PC-9 (cell line): ENCODE results near the gene TPP1. TPM values are rescaled to one million over a fixed set of nuclear protein-coding genes. Genes with fewer than 3 reads are reported as not detected.

Experiments used
- BruUV-seq: library from RNA; stranded (reverse); fragments of 400-500 nt; replicated peaks from 2 replicates; lab custom pipeline; 2021; lab: Mats Ljungman, UMichigan
- CTCF ChIA-PET: fragments of 300-600 bp; sonication (Branson Sonifier 250); formaldehyde crosslinking; loops from one replicate; lab custom pipeline; 2022; ENCODE audit warnings: antibody characterized with exemption; lab: Charles Lee
- POLR2A ChIA-PET: fragments of 300-600 bp; sonication (Branson Sonifier 250); formaldehyde crosslinking; loops from one replicate; lab custom pipeline; 2022; ENCODE audit warnings: antibody characterized with exemption; ENCODE audit not compliant: unreplicated experiment; lab: Charles Lee
- DNase-seq, 2 experiments: peaks; one replicate each; pipeline versions ENCODE4 v3.0.0 to v3.0.0-alpha.2; 2015 to 2022; ENCODE audit warnings: mixed read lengths in 1 of 2
- H2AFZ ChIP-seq: fragments of 200-600 bp; sonication (generic); 2 replicates; pipeline ENCODE4 v1.8.1; 2017; ENCODE audit warnings: antibody characterized with exemption
- H3F3A ChIP-seq: fragments of 200-600 bp; sonication (generic); 2 replicates; pipeline ENCODE4 v1.8.1; 2017; ENCODE audit warnings: antibody characterized with exemption, mild to moderate bottlenecking, low read depth; ENCODE audit not compliant: insufficient read depth
- H3K27ac ChIP-seq: fragments of 200-600 bp; sonication (generic); 2 replicates; pipeline ENCODE4 v1.6.1; 2016; ENCODE audit warnings: mixed run types
- H3K27me3 ChIP-seq: fragments of 200-600 bp; sonication (generic); 2 replicates; pipeline ENCODE4 v1.6.1; 2016; ENCODE audit warnings: low read depth, mixed run types; ENCODE audit not compliant: insufficient read depth
- H3K36me3 ChIP-seq: fragments of 200-600 bp; sonication (generic); 2 replicates; pipeline ENCODE4 v1.6.1; 2016; ENCODE audit warnings: low read depth, mixed run types
- H3K4me1 ChIP-seq: fragments of 200-600 bp; sonication (generic); replicated peaks from 2 replicates; pipeline ENCODE4 v1.6.1; 2016; ENCODE audit warnings: mixed run types; ENCODE audit not compliant: insufficient read depth
- H3K4me2 ChIP-seq: fragments of 200-600 bp; sonication (generic); 2 replicates; pipeline ENCODE4 v1.6.1; 2017; ENCODE audit warnings: mixed run types
- H3K4me3 ChIP-seq: fragments of 200-600 bp; sonication (generic); 2 replicates; pipeline ENCODE4 v1.6.1; 2016; ENCODE audit warnings: mixed run types
- H3K79me2 ChIP-seq: fragments of 200-600 bp; sonication (generic); 2 replicates; pipeline ENCODE4 v1.6.1; 2017; ENCODE audit warnings: low read depth, mixed run types
- H3K9me2 ChIP-seq: fragments of 200-600 bp; sonication (generic); 2 replicates; pipeline ENCODE4 v1.8.1; 2017; ENCODE audit warnings: mild to moderate bottlenecking; ENCODE audit not compliant: insufficient read depth
- H3K9me3 ChIP-seq: fragments of 200-600 bp; sonication (generic); 2 replicates; pipeline ENCODE4 v1.8.1; 2016; ENCODE audit warnings: low read depth; ENCODE audit not compliant: insufficient read depth
- H4K20me1 ChIP-seq: fragments of 200-600 bp; sonication (generic); 2 replicates; pipeline ENCODE4 v1.8.1; 2017; ENCODE audit not compliant: insufficient read depth
- CTCF ChIP-seq: fragments of 200-600 bp; sonication (generic); conservative IDR thresholded peaks from 2 replicates; pipeline ENCODE4 v1.6.1; 2017; ENCODE audit warnings: mixed run types, antibody characterized with exemption, mild to moderate bottlenecking, moderate library complexity
- EZH2 ChIP-seq: fragments of 200-600 bp; sonication (generic); IDR thresholded peaks from 2 replicates; pipeline ENCODE4 v1.8.0; 2017; ENCODE audit warnings: antibody characterized with exemption, low read depth
- intact Hi-C: fragments of 100-400 bp; cut with micrococcal nuclease; formaldehyde crosslinking; loops from one replicate; pipeline ENCODE4 v1.10.0; 2022; ENCODE audit not compliant: unreplicated experiment
- total RNA-seq: library from RNA; stranded (reverse); gene quantifications from 2 replicates; pipeline ENCODE4 v1.2.3, GENCODE V29; 2021

TPP1 gene
- total RNA-seq, 1 experiment from 2014 or later: 31.4 TPM

DNA sequence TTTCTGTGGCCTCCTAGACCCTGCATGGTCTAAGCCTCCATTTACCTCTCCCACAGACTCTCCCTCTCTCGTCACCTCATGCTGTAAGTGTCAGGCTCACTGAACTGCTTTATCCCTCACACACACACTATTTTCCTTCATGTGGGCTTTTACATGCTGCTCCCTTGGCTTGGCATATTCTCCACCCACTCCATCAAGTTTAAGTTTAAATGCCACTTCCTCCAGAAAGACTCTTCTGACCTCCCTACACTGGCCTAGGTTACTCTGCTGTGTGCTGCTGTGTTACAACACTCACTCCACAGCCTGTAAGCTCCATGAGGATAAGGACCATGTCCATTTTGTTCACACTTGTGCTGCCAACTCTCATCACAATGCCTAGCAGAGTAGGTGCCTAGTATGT, 33.9 kb upstream of the TPP1 start:
- H3K4me3 ChIP-seq: no peak overlapping the region
- no peaks in the 10 kb centered on the region for H3K36me3 ChIP-seq
- no peaks in the 10 kb centered on the region for H3K9me3 ChIP-seq
- POLR2A ChIA-PET: interaction anchor here (0.6 kb wide), 1 partner anchor 440 kb away, joined by 3 read pairs; no protein-coding TSS in a partner anchor
- no peaks in the 10 kb centered on the region for H3K79me2 ChIP-seq
- no peaks in the 10 kb centered on the region for H3K4me1 ChIP-seq
- no peak for TF ChIP-seq CTCF
- TF ChIP-seq EZH2: no peak
- no peak overlapping the region for H3K27ac ChIP-seq
- H4K20me1 ChIP-seq: no peaks in the 10 kb centered on the region
- no peaks in the 10 kb centered on the region for H3F3A ChIP-seq
- peaks cover 2% of the 10 kb centered on the region; the same call in 1 of the 2 replicates for H3K27me3 ChIP-seq
- CTCF ChIA-PET: no interaction called here
- H3K9me2 ChIP-seq: no peaks in the 10 kb centered on the region
- no peak overlapping the region for H3K4me2 ChIP-seq
- no peak overlapping the region for H2AFZ ChIP-seq
- no peak for DNase-seq
- no TSS peak for BruUV-seq
- intact Hi-C loops: no loop called here

GRCh38 chr11:6652182-6652581, 33.0 kb upstream of the TPP1 start:
- Histone ChIP-seq H3K36me3 (no peaks in the 10 kb centered on the region), H3K9me3 (no peaks in the 10 kb centered on the region), H3K79me2 (no peaks in the 10 kb centered on the region), H4K20me1 (no peaks in the 10 kb centered on the region), H3K4me2 (no peak overlapping the region), H3F3A (no peaks in the 10 kb centered on the region), H3K4me1 (no peaks in the 10 kb centered on the region), H3K27ac (no peak overlapping the region), H3K4me3 (no peak overlapping the region), H3K27me3 (peaks cover 2% of the 10 kb centered on the region; the same call in 1 of the 2 replicates), H2AFZ (no peak overlapping the region), H3K9me2 (no peaks in the 10 kb centered on the region)
- intact Hi-C loops: no loop called here
- POLR2A ChIA-PET: interaction anchor here (0.6 kb wide), 2 partner anchors 33 to 440 kb away, joined by 3 read pairs; partner anchors contain the start of gene TPP1
- TF ChIP-seq CTCF (no peak), EZH2 (no peak)
- no TSS peak for BruUV-seq
- CTCF ChIA-PET: no interaction called here
- DNase-seq: no peak

GRCh38 chr11:6650980-6651379, 31.8 kb upstream of the TPP1 start:
- Histone ChIP-seq H3K4me2 (no peak overlapping the region), H3K36me3 (no peaks in the 10 kb centered on the region), H2AFZ (no peak overlapping the region), H3K79me2 (no peaks in the 10 kb centered on the region), H3K27ac (no peak overlapping the region), H3K4me3 (no peak overlapping the region), H3K9me3 (no peaks in the 10 kb centered on the region), H4K20me1 (no peaks in the 10 kb centered on the region), H3K4me1 (no peaks in the 10 kb centered on the region), H3K27me3 (peaks cover 2% of the 10 kb centered on the region; the same call in 1 of the 2 replicates), H3F3A (no peaks in the 10 kb centered on the region), H3K9me2 (no peaks in the 10 kb centered on the region)
- no peak for DNase-seq
- no TSS peak for BruUV-seq
- ChIA-PET CTCF (no interaction called here), POLR2A (no interaction called here)
- TF ChIP-seq CTCF: no peak
- TF ChIP-seq EZH2: no peak
- intact Hi-C loops: no loop called here
